Activated CD8-positive, alpha-beta T cell treated with anti-CD3 and anti-CD28 coated beads for 36 hours (primary cell): ENCODE data around the gene MSN. TPM values are rescaled to one million over a fixed set of nuclear protein-coding genes. Genes with fewer than 3 reads are reported as not detected.
A peak's percentile ranks its signal among the peaks of the same experiment; 100 is the strongest.

ENCODE experiments used
- ATAC-seq: fragments of 200-7000 bp; cut with Tn5 transposase; one replicate; pipeline ENCODE4 v1.10.0; 2021; ENCODE audit warnings: mild to moderate bottlenecking, moderate library complexity
- CTCF ChIA-PET: fragments of 350-600 bp; sonication (Branson Sonifier 250); formaldehyde crosslinking; loops from one replicate; lab custom pipeline; 2021; ENCODE audit warnings: antibody characterized with exemption; lab: Charles Lee
- POLR2A ChIA-PET: fragments of 350-600 bp; sonication (Branson Sonifier 250); formaldehyde crosslinking; loops from one replicate; lab custom pipeline; 2021; ENCODE audit warnings: antibody characterized with exemption; lab: Charles Lee
- DNase-seq: peaks from one replicate; pipeline ENCODE4 v3.0.0-alpha.2; 2020
- H3K27ac Mint-ChIP-seq: one replicate; pipeline ENCODE4 v1.8.0; 2021; ENCODE audit warnings: mild to moderate bottlenecking, mixed read lengths
- H3K27me3 Mint-ChIP-seq: one replicate; pipeline ENCODE4 v1.8.0; 2021; ENCODE audit warnings: mixed read lengths
- H3K36me3 Mint-ChIP-seq: one replicate; pipeline ENCODE4 v1.8.0; 2021; ENCODE audit warnings: low read depth, mixed read lengths
- H3K4me1 Mint-ChIP-seq: one replicate; pipeline ENCODE4 v1.8.0; 2021; ENCODE audit warnings: low read depth, mixed read lengths
- H3K4me3 Mint-ChIP-seq: one replicate; pipeline ENCODE4 v1.8.0; 2021; ENCODE audit warnings: mild to moderate bottlenecking, moderate library complexity, mixed read lengths
- H3K9me3 Mint-ChIP-seq: one replicate; pipeline ENCODE4 v1.8.0; 2021; ENCODE audit warnings: mixed read lengths
- CTCF ChIP-seq: fragments of 200-600 bp; IDR thresholded peaks from one replicate; pipeline ENCODE4 v1.8.0; 2022; ENCODE audit warnings: antibody characterized with exemption, mild to moderate bottlenecking
- intact Hi-C: fragments of 100-400 bp; cut with micrococcal nuclease; formaldehyde crosslinking; loops from one replicate; pipeline ENCODE4 v1.10.0; 2022
- total RNA-seq, 2 experiments: library from RNA; stranded (reverse); gene quantifications; one replicate each; pipeline ENCODE4 v1.2.3, GENCODE V29; 2021

Gene MSN
- total RNA-seq, 2 experiments from 2014 or later = 426 to 435 TPM

GRCh38 chrX:65695849-65696449 lies 28.5 kb downstream of the MSN start:
- no peak for DNase-seq
- no peaks in the 10 kb centered on the region for H3K27me3 Mint-ChIP-seq
- TF ChIP-seq CTCF = no peak
- POLR2A ChIA-PET = interaction anchor here (0.9 to 4.8 kb wide), 3 partner anchors 10 to 27 kb away, joined by 3 to 32 read pairs (median 9); no protein-coding TSS in a partner anchor
- H3K36me3 Mint-ChIP-seq = peaks cover 47% of the 10 kb centered on the region
- H3K4me1 Mint-ChIP-seq = peaks cover 75% of the 10 kb centered on the region
- intact Hi-C loops = loop anchor here (2.0 to 10.0 kb wide), 3 partner anchors 27 to 289 kb away; no protein-coding TSS in a partner anchor
- peak overlapping the region; percentile 58 for H3K4me3 Mint-ChIP-seq
- CTCF ChIA-PET = interaction anchor here (0.9 to 1.2 kb wide), 2 partner anchors 25 to 27 kb away, joined by 3 to 4 read pairs; no protein-coding TSS in a partner anchor
- H3K9me3 Mint-ChIP-seq = no peaks in the 10 kb centered on the region
- peak overlapping the region; percentile 98 for H3K27ac Mint-ChIP-seq
- no peak for ATAC-seq

GRCh38 chrX:65696613-65697012 lies 29.2 kb downstream of the MSN start:
- no peak for DNase-seq
- CTCF ChIA-PET = interaction anchor here (1.2 to 2.3 kb wide), 2 partner anchors 28 to 38 kb away, joined by 4 to 6 read pairs; no protein-coding TSS in a partner anchor
- Mint-ChIP-seq H3K36me3 (peaks cover 53% of the 10 kb centered on the region), H3K4me3 (peak overlapping the region; percentile 58), H3K4me1 (peaks cover 81% of the 10 kb centered on the region), H3K27ac (peak overlapping the region; percentile 98), H3K9me3 (no peaks in the 10 kb centered on the region), H3K27me3 (no peaks in the 10 kb centered on the region)
- intact Hi-C loops = loop anchor here (2.0 to 10.0 kb wide), 3 partner anchors 28 to 288 kb away; no protein-coding TSS in a partner anchor
- ATAC-seq = no peak
- no peak for TF ChIP-seq CTCF
- POLR2A ChIA-PET = interaction anchor here (2.5 to 4.8 kb wide), 3 partner anchors 9 to 28 kb away, joined by 12 to 32 read pairs (median 12); no protein-coding TSS in a partner anchor

- no peaks in the 10 kb centered on the region for H3K27me3 Mint-ChIP-seq
- H3K4me3 Mint-ChIP-seq = peak overlapping the region; percentile 58
- DNase-seq (no peak), ATAC-seq (no peak)
- peaks cover 52% of the 10 kb centered on the region for H3K36me3 Mint-ChIP-seq
- intact Hi-C loops = loop anchor here (2.0 to 10.0 kb wide), 3 partner anchors 28 to 288 kb away; no protein-coding TSS in a partner anchor
- H3K27ac Mint-ChIP-seq = peak overlapping the region; percentile 98
- TF ChIP-seq CTCF = no peak
- H3K9me3 Mint-ChIP-seq = no peaks in the 10 kb centered on the region
- H3K4me1 Mint-ChIP-seq = peaks cover 77% of the 10 kb centered on the region
- CTCF ChIA-PET = interaction anchor here (2.1 to 2.3 kb wide), 2 partner anchors 28 to 39 kb away, joined by 6 to 10 read pairs; no protein-coding TSS in a partner anchor
- POLR2A ChIA-PET = interaction anchor here (0.6 to 4.8 kb wide), 7 partner anchors 8 to 96 kb away, joined by 3 to 32 read pairs (median 12); no protein-coding TSS in a partner anchor
Measured at GRCh38 chrX:65697211-65697641, 29.8 kb downstream of the MSN start.

- POLR2A ChIA-PET = interaction anchor here (0.6 to 4.8 kb wide), 12 partner anchors 7 to 102 kb away, joined by 3 to 32 read pairs (median 6); no protein-coding TSS in a partner anchor
- peaks cover 80% of the 10 kb centered on the region for H3K4me1 Mint-ChIP-seq
- CTCF ChIA-PET = interaction anchor here (0.6 to 2.3 kb wide), 6 partner anchors 12 to 40 kb away, joined by 3 to 10 read pairs (median 5); no protein-coding TSS in a partner anchor
- peak overlapping the region; percentile 98 for H3K27ac Mint-ChIP-seq
- peak overlapping the region; percentile 58 for H3K4me3 Mint-ChIP-seq
- TF ChIP-seq CTCF = no peak
- H3K36me3 Mint-ChIP-seq = peaks cover 53% of the 10 kb centered on the region
- intact Hi-C loops = loop anchor here (2.0 to 10.0 kb wide), 4 partner anchors 29 to 287 kb away; no protein-coding TSS in a partner anchor
- H3K9me3 Mint-ChIP-seq = no peaks in the 10 kb centered on the region
- peak; percentile 87 for DNase-seq
- ATAC-seq = peak; percentile 78
- no peaks in the 10 kb centered on the region for H3K27me3 Mint-ChIP-seq
Measured at GRCh38 chrX:65697915-65698796, 30.7 kb downstream of the MSN start.
